Panc1 (cell line): ENCODE data around the gene FKBP9.
"Not testable (repeated sequence)": the region's sequence is repeated elsewhere in the genome, so short reads cannot be mapped to it uniquely, and the experiment has no call there.

Experiments
- POLR2AphosphoS5 ChIP-seq: IDR thresholded peaks from 2 replicates; pipeline ENCODE4 v1.6.1; 2012; ENCODE audit warnings: mild to moderate bottlenecking, low read depth, low read length, moderate library complexity
- SIN3A ChIP-seq: IDR thresholded peaks from 2 replicates; pipeline ENCODE4 v1.6.1; 2012; ENCODE audit warnings: low read depth, mild to moderate bottlenecking, low read length, moderate library complexity, borderline replicate concordance; ENCODE audit not compliant: insufficient read depth
- TCF7L2 ChIP-seq: IDR thresholded peaks from 2 replicates; pipeline ENCODE4 v1.6.1; 2011; ENCODE audit warnings: mild to moderate bottlenecking, low read depth, low read length, inconsistent platforms
- TF ChIP-seq, protein P1 (sequence below): fragments of 450-650 bp; IDR thresholded peaks from 2 replicates; pipeline ENCODE4 v1.5.1; 2017; ENCODE audit warnings: mild to moderate bottlenecking
- TF ChIP-seq, protein P2 (sequence below), 2 experiments: IDR thresholded peaks; 2 replicates each; pipeline ENCODE4 v1.6.1; 2011 to 2012; ENCODE audit warnings: low read depth in 2 of 2, control low read depth in 1 of 2, low read length in 1 of 2, mild to moderate bottlenecking in 1 of 2, moderate library complexity in 1 of 2; ENCODE audit not compliant: insufficient read depth in 1 of 2

DNA sequence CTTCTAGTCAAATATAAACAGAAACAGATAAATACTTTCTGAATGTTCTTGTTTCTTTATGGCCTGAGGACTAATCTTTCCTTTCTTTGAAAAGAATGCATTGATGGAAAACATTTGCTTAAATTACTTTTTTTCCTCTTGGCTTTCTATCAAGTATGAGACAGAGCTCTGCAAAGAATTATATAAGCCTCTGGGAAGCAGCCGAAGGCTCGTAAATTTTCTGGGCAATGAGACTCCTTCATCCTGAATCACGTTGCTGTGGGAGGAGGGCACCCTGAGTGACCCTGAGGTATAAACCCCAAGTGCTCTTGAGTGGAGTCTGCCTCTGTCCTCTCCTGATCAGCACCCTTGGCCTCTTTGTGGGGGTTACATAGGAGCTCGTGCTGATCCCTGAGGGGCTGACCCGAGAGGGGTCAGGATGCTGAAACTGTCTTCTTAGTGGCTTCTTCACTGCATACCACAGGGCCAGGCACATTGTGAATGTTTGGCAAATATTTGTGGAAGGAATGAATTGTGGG, 33.9 kb downstream of the FKBP9 start:
- TF ChIP-seq, protein P1, sequence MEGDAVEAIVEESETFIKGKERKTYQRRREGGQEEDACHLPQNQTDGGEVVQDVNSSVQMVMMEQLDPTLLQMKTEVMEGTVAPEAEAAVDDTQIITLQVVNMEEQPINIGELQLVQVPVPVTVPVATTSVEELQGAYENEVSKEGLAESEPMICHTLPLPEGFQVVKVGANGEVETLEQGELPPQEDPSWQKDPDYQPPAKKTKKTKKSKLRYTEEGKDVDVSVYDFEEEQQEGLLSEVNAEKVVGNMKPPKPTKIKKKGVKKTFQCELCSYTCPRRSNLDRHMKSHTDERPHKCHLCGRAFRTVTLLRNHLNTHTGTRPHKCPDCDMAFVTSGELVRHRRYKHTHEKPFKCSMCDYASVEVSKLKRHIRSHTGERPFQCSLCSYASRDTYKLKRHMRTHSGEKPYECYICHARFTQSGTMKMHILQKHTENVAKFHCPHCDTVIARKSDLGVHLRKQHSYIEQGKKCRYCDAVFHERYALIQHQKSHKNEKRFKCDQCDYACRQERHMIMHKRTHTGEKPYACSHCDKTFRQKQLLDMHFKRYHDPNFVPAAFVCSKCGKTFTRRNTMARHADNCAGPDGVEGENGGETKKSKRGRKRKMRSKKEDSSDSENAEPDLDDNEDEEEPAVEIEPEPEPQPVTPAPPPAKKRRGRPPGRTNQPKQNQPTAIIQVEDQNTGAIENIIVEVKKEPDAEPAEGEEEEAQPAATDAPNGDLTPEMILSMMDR = not testable (repeated sequence)
- TF ChIP-seq, protein P2, sequence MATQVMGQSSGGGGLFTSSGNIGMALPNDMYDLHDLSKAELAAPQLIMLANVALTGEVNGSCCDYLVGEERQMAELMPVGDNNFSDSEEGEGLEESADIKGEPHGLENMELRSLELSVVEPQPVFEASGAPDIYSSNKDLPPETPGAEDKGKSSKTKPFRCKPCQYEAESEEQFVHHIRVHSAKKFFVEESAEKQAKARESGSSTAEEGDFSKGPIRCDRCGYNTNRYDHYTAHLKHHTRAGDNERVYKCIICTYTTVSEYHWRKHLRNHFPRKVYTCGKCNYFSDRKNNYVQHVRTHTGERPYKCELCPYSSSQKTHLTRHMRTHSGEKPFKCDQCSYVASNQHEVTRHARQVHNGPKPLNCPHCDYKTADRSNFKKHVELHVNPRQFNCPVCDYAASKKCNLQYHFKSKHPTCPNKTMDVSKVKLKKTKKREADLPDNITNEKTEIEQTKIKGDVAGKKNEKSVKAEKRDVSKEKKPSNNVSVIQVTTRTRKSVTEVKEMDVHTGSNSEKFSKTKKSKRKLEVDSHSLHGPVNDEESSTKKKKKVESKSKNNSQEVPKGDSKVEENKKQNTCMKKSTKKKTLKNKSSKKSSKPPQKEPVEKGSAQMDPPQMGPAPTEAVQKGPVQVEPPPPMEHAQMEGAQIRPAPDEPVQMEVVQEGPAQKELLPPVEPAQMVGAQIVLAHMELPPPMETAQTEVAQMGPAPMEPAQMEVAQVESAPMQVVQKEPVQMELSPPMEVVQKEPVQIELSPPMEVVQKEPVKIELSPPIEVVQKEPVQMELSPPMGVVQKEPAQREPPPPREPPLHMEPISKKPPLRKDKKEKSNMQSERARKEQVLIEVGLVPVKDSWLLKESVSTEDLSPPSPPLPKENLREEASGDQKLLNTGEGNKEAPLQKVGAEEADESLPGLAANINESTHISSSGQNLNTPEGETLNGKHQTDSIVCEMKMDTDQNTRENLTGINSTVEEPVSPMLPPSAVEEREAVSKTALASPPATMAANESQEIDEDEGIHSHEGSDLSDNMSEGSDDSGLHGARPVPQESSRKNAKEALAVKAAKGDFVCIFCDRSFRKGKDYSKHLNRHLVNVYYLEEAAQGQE (IDR thresholded peaks at IDR 0.05; ENCODE audit: insufficient read depth in 1 of 2, low read depth in 2 of 2, low read length in 1 of 2) = not testable (repeated sequence)
- TF ChIP-seq SIN3A, POLR2AphosphoS5, TCF7L2: not testable (repeated sequence)
